ENCODE results near the gene WDR37. TPM values are rescaled to one million over a fixed set of nuclear protein-coding genes. Genes with fewer than 3 reads are reported as not detected.
"Not testable (repeated sequence)": the region's sequence is repeated elsewhere in the genome, so short reads cannot be mapped to it uniquely, and the experiment has no call there.

WDR37 gene
- 14.2 and 18.2 TPM in 2 replicates for total RNA-seq (2022)
- percentile 76 among the genes with signal in this experiment for Bru-seq, nascent RNA
- percentile 71 among the genes with signal in this experiment for BruChase-seq, experiment 1, labeled RNA remaining after a 6-hour chase
- percentile 76 among the genes with signal in this experiment for BruChase-seq, experiment 2, labeled RNA remaining after a 2-hour chase
- long read RNA-seq, full-length matches to known transcripts: 1 of 19 reads
- long read RNA-seq, partial matches to known transcripts: 4 of 19 reads
- long read RNA-seq, other reads (novel, unspliced or antisense): 14 of 19 reads

- peak within 1 kb of the TSS; percentile 99 for H3K4me3 Mint-ChIP-seq (ENCODE audit: unreplicated experiment)
- intact Hi-C loops (cut with micrococcal nuclease): no loop called here
- no TSS peak for BruUV-seq (replicated peaks)
- DNase-seq (ENCODE audit: unreplicated experiment): peak; percentile 87
- H3K4me1 Mint-ChIP-seq (ENCODE audit: insufficient read depth, unreplicated experiment): peaks cover 30% of the 10 kb centered on the region
- POLR2A ChIA-PET: interaction anchor here (0.6 to 11.5 kb wide), 11 partner anchors 9 to 128 kb away, joined by 3 to 217 read pairs (median 6); partner anchors contain the start of genes GTPBP4 and LARP4B
- no peaks in the 10 kb centered on the region for H3K9me3 Mint-ChIP-seq (ENCODE audit: unreplicated experiment)
- peak within 1 kb of the TSS; percentile 95 for H3K27ac Mint-ChIP-seq (ENCODE audit: low read depth, unreplicated experiment)
- H3K36me3 Mint-ChIP-seq (ENCODE audit: insufficient read depth, unreplicated experiment): peaks cover 27% of the 10 kb centered on the region
- CTCF ChIA-PET: no interaction called here
- TF ChIP-seq CTCF (IDR thresholded peaks at IDR 0.05; ENCODE audit: unreplicated experiment): no peak
- H3K27me3 Mint-ChIP-seq (ENCODE audit: insufficient read depth, unreplicated experiment): no peaks in the 10 kb centered on the region
These were observed at the start of gene WDR37 for GRCh38 chr10:1056326-1057105. Gene WDR37, plus strand, starts transcription at chr10:1056385. Its CDS starts 15,771 bp downstream, at chr10:1072156.

GRCh38 chr10:1006573-1006972, 49.6 kb upstream of the WDR37 start:
- H3K9me3 Mint-ChIP-seq (ENCODE audit: unreplicated experiment): peaks cover 10% of the 10 kb centered on the region
- BruUV-seq (replicated peaks): no TSS peak
- no peak for DNase-seq (ENCODE audit: unreplicated experiment)
- no peak overlapping the region for H3K27ac Mint-ChIP-seq (ENCODE audit: low read depth, unreplicated experiment)
- H3K4me1 Mint-ChIP-seq (ENCODE audit: insufficient read depth, unreplicated experiment): no peaks in the 10 kb centered on the region
- TF ChIP-seq CTCF (IDR thresholded peaks at IDR 0.05; ENCODE audit: unreplicated experiment): no peak
- ChIA-PET CTCF (interaction anchor here (0.6 kb wide), 1 partner anchor 51 kb away, joined by 4 read pairs; no protein-coding TSS in a partner anchor), POLR2A (interaction anchor here (0.8 kb wide), 1 partner anchor 18 kb away, joined by 3 read pairs; the partner anchor contains the start of gene GTPBP4)
- peaks cover 99% of the 10 kb centered on the region for H3K36me3 Mint-ChIP-seq (ENCODE audit: insufficient read depth, unreplicated experiment)
- H3K27me3 Mint-ChIP-seq (ENCODE audit: insufficient read depth, unreplicated experiment): no peaks in the 10 kb centered on the region
- intact Hi-C loops (cut with micrococcal nuclease): no loop called here
- no peak overlapping the region for H3K4me3 Mint-ChIP-seq (ENCODE audit: unreplicated experiment)

- Mint-ChIP-seq H3K27ac (ENCODE audit: low read depth, unreplicated experiment) (no peak overlapping the region), H3K36me3 (ENCODE audit: insufficient read depth, unreplicated experiment) (peaks cover 99% of the 10 kb centered on the region), H3K27me3 (ENCODE audit: insufficient read depth, unreplicated experiment) (no peaks in the 10 kb centered on the region), H3K4me3 (ENCODE audit: unreplicated experiment) (no peak overlapping the region), H3K4me1 (ENCODE audit: insufficient read depth, unreplicated experiment) (no peaks in the 10 kb centered on the region), H3K9me3 (ENCODE audit: unreplicated experiment) (peaks cover 7% of the 10 kb centered on the region)
- no peak for DNase-seq (ENCODE audit: unreplicated experiment)
- TF ChIP-seq CTCF (IDR thresholded peaks at IDR 0.05; ENCODE audit: unreplicated experiment): no peak
- ChIA-PET POLR2A (no interaction called here), CTCF (no interaction called here)
- intact Hi-C loops (cut with micrococcal nuclease): no loop called here
- BruUV-seq (replicated peaks): no TSS peak
These were observed 48.6 kb upstream of the WDR37 start for GRCh38 chr10:1007583-1007982.

GRCh38 chr10:1009071-1009494, 47.1 kb upstream of the WDR37 start:
- CTCF ChIA-PET: no interaction called here
- H3K4me1 Mint-ChIP-seq (ENCODE audit: insufficient read depth, unreplicated experiment): no peaks in the 10 kb centered on the region
- H3K4me3 Mint-ChIP-seq (ENCODE audit: unreplicated experiment): no peak overlapping the region
- H3K27ac Mint-ChIP-seq (ENCODE audit: low read depth, unreplicated experiment): no peak overlapping the region
- BruUV-seq (replicated peaks): no TSS peak
- no peaks in the 10 kb centered on the region for H3K27me3 Mint-ChIP-seq (ENCODE audit: insufficient read depth, unreplicated experiment)
- POLR2A ChIA-PET: interaction anchor here (0.8 to 0.9 kb wide), 2 partner anchors 11 to 40 kb away, joined by 3 read pairs; partner anchors contain the start of gene IDI1
- H3K9me3 Mint-ChIP-seq (ENCODE audit: unreplicated experiment): no peaks in the 10 kb centered on the region
- intact Hi-C loops (cut with micrococcal nuclease): no loop called here
- no peak for DNase-seq (ENCODE audit: unreplicated experiment)
- TF ChIP-seq CTCF (IDR thresholded peaks at IDR 0.05; ENCODE audit: unreplicated experiment): no peak
- peaks cover 99% of the 10 kb centered on the region for H3K36me3 Mint-ChIP-seq (ENCODE audit: insufficient read depth, unreplicated experiment)

- DNase-seq (ENCODE audit: unreplicated experiment); BruUV-seq (replicated peaks); H3K4me1 Mint-ChIP-seq (ENCODE audit: insufficient read depth, unreplicated experiment); intact Hi-C loops (cut with micrococcal nuclease); H3K27ac Mint-ChIP-seq (ENCODE audit: low read depth, unreplicated experiment); CTCF ChIA-PET; H3K27me3 Mint-ChIP-seq (ENCODE audit: insufficient read depth, unreplicated experiment); H3K9me3 Mint-ChIP-seq (ENCODE audit: unreplicated experiment); H3K4me3 Mint-ChIP-seq (ENCODE audit: unreplicated experiment): not testable (repeated sequence)
- peaks cover 100% of the 10 kb centered on the region for H3K36me3 Mint-ChIP-seq (ENCODE audit: insufficient read depth, unreplicated experiment)
- POLR2A ChIA-PET: interaction anchor here (0.9 kb wide), 1 partner anchor 12 kb away, joined by 3 read pairs; no protein-coding TSS in a partner anchor
These were observed 46.2 kb upstream of the WDR37 start for GRCh38 chr10:1009947-1010346.

All from MCF 10A (cell line).